ENCODE results near the gene ESRRA.

DNA sequence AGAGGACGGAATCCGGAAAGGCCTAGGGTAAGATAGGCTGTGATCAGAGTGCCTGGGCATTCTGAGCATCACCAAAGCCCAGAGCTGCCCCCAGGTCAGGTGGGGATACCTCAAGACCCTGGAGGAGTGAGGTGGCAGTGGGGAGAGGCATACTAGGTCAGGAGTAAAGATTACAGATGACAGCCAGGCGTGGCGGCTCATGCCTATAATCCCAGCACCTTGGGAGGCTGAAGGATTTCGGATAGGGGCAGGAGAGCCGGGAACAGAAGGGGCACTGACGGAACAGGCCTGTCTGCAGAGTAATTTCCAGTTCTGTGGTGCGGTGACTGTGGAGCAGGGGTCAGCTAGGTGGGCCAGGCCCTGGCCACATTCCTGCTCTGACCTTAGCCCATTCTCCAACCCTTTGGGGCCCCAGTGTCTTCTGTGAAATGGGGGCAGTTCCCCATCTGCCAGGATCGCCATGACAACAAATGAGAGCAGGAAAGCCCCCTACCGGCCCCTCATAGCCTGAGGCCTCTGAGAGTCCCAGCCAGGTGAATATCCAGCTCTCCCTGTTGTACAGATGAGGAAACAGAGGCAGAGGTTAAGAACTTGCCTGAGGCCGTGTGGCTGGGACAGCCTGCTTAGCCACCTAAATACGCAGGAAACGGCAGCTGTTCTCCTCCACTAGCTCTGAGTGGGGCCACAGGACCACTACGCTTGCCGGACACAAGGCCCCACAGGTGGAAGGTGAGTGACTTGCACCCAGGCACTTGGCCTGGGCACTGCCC, 30.1 kb upstream of the ESRRA start:
- TF ChIP-seq, protein P1, sequence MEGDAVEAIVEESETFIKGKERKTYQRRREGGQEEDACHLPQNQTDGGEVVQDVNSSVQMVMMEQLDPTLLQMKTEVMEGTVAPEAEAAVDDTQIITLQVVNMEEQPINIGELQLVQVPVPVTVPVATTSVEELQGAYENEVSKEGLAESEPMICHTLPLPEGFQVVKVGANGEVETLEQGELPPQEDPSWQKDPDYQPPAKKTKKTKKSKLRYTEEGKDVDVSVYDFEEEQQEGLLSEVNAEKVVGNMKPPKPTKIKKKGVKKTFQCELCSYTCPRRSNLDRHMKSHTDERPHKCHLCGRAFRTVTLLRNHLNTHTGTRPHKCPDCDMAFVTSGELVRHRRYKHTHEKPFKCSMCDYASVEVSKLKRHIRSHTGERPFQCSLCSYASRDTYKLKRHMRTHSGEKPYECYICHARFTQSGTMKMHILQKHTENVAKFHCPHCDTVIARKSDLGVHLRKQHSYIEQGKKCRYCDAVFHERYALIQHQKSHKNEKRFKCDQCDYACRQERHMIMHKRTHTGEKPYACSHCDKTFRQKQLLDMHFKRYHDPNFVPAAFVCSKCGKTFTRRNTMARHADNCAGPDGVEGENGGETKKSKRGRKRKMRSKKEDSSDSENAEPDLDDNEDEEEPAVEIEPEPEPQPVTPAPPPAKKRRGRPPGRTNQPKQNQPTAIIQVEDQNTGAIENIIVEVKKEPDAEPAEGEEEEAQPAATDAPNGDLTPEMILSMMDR (IDR thresholded peaks at IDR 0.05 in 8 of 11, conservative IDR thresholded peaks at IDR 0.05 in 3 of 11): no peak
- TF ChIP-seq POLR2AphosphoS5 (IDR thresholded peaks at IDR 0.05) (no peak), POLR2A (IDR thresholded peaks at IDR 0.05) (no peak)
